Activated CD4-positive, alpha-beta T cell treated with anti-CD3 and anti-CD28 coated beads for 48 hours (primary cell): ENCODE data around the gene LHX3.

ENCODE experiments used
- DNase-seq: peaks from one replicate; pipeline ENCODE4 v3.0.0-alpha.2; 2020

LHX3 gene

GRCh38 chr9:136204145-136204805, 653 bp downstream of the LHX3 start:
- DNase-seq, result no peak

GRCh38 chr9:136203408-136204144, 1.4 kb downstream of the LHX3 start:
- no peak for DNase-seq

GRCh38 chr9:136202454-136203407, 2.2 kb downstream of the LHX3 start:
- no peak for DNase-seq

DNA sequence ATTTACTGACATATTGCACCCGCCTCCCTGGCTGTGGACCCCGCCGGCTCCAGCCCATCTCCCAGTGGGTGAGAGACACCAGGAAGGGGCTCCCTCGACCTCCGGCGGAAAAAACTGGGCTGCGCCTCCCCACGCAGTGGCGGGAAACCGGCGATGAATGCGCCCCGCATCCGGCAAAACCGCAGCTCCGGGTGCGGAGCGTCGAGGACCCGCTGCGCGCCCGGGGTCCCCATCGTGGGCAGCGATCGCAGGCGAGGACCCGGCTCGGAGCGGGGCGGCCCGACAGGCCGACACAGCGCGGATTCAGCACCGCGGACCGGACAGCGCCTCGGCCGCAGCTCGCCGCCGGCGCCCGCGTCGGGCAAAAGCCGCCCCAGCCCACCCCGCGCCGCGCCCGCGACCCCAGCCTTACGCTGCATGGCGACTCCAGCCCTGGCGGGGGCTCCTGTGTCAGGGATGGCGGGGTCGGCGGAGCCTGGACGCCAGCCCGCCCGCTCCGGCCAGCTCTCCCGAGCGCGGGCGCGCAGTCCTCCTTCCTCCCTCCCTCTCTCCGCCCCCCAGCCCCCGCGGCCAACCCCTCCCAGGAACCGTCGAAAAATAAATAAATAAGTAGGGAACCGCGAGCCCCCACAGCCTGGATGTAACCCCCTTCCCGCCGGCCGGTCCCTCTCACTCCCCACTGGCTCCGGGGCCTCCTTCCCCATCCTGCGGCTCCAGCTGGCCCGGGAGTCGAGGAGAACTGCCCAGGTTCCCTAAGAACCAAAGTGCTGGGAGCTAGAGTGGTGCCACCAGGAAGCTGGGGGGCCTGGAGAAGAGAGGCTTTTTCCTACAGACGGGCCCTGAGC, 3.1 kb downstream of the LHX3 start:
- no peak for DNase-seq

GRCh38 chr9:136201174-136201573, 3.8 kb downstream of the LHX3 start:
- DNase-seq, result no peak

GRCh38 chr9:136200424-136200823, 4.5 kb downstream of the LHX3 start:
- no peak for DNase-seq

DNA sequence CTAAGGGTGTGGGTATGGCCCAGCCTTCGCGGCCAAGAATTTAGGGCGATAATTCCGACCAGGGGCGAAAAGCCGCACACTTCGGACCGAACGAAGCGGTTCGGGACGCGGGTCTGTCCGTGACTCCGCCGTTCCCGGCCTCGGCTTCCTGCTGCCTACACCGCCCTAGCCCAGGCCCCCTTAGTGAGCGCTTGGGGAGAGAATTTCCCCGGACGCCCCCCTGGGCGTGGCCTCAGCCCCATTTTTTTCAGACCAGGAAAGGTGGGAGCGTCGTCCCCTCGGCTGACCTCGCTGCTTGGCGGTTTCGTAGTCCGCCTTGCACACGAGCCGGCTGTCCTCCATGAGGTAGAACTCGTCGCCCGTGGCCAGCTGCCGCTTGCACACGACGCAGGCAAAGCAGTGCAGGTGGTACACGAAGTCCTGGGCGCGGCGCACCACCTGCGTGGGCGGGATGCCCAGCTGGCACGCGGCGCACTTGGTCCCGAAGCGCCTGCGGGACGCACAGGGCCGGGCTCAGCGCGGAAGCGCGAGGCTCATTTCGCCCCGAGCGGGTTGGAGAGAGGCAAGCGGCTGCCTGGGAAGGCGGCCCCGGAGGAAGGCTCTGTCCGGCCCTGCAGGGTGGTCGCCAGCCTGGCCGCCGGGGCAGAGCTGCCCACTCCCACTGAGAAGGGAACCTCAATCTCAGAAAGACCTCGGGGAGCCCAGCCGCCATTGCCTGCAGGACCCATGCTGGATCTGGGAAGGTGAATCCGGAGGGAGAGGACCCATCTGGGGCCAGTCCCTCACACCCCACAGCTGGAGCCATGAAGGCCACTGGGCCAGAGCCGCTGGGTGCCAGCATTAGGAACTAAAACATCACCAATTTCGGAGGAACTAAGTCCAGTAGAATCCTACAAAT, 5.3 kb downstream of the LHX3 start:
- DNase-seq, result no peak

GRCh38 chr9:136198605-136199083, 6.3 kb downstream of the LHX3 start:
- no peak for DNase-seq

GRCh38 chr9:136197930-136198604, 6.9 kb downstream of the LHX3 start:
- no peak for DNase-seq

GRCh38 chr9:136197084-136197875, 7.6 kb downstream of the LHX3 start:
- no peak for DNase-seq

GRCh38 chr9:136196404-136197083, 8.4 kb downstream of the LHX3 start:
- no peak for DNase-seq

DNA sequence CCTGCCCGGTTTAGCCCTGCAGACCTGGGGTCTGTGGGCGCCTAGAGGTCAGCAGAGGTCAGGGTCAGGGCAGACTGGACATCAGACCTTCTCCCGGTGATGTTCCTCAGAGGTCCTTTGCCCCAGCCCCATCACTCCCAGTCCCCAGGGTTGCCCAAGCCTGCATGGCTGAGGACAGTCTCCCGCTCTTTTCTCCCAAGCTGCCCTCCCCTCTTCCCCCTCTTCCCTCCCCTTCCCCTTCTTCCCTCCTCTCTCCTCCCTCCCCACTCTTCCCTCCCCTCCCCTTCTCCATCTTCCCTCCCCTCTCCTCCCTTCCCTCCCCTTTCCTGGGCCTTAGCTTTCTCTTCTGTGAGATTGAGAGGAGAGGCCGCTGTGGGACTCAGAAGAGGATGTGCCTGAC, 10.4 kb downstream of the LHX3 start:
- no peak for DNase-seq

GRCh38 chr9:136193891-136194279, 11.0 kb downstream of the LHX3 start:
- no peak for DNase-seq

- DNase-seq, result no peak
These were observed 11.6 kb downstream of the LHX3 start for GRCh38 chr9:136193127-136193890.

DNA sequence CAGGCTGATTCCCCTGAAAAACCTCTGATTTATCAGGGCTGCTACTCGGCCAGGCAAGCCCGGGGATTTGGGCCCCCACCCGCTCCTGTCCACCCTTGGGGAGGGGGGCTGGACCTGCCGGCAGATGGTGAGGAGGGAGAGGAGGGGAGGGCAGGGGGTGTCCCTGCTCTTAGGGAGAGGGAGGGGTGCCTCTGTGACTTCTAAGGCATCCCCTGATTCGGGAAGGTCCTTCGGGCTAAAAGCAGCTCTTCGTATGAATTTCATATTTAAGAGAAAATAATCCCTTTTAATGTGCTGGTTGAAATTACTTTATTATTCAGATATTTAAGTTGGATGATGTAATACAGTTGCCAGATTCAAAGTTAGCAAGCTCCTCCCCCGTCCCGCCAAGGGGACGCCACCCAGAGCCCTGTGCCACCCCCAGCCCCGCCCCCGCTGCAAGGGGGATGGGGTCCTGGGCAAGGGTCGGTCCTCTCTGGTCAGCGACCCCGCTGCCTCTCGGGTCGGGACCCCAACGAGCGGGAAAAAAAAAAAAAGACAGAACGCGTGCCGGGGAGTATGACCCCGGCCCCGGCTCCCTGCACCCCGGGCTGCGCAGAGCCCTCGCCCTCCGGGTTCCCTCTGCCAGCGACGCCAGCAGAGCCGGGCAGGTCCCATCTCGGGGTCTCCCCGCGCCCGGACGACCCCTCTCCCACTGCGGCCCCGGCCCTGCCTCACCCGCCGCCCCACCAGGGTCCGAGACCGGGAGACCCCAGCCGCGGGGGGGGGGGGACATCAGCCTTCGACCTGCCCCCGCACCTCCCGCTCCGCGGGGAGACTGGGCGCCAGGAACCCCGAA, 12.4 kb downstream of the LHX3 start:
- DNase-seq, result no peak

- no peak for DNase-seq
These were observed 13.0 kb downstream of the LHX3 start for GRCh38 chr9:136191960-136192286.

- DNase-seq, result no peak
These were observed 13.6 kb downstream of the LHX3 start for GRCh38 chr9:136191099-136191959.
